GM18499 (cell line): ENCODE measurements around the gene ENOX1.

Experiments
- ATAC-seq: cut with Tn5 transposase; IDR thresholded peaks from one replicate; pipeline ENCODE4 v1.9.1; 2021; ENCODE audit warnings: moderate number of reproducible peaks; ENCODE audit not compliant: insufficient read depth, unreplicated experiment

The ENOX1 gene

GRCh38 chr13:43629691-43630480, 156.9 kb downstream of the ENOX1 start:
- no peak for ATAC-seq

DNA sequence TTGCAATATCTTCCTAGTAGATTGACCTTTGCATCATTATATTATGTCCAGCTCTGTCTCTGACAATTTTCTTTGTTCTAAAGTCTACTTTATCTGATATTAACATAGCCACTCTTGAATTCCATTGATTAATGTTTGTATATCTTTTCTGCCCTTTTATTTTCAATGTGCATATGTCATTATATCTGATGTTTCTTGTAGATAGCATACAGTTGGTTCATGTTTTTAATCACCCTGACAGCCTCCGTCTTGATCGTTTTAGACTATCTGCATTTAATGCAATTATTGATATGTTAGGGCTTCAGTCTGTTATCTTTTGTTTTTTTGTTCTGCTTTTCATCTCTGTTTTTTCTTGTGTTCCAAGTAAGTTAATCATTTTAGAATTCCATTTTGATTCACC, 159.8 kb downstream of the ENOX1 start:
- no peak for ATAC-seq

GRCh38 chr13:43614063-43614462, 172.7 kb downstream of the ENOX1 start:
- no peak for ATAC-seq

DNA sequence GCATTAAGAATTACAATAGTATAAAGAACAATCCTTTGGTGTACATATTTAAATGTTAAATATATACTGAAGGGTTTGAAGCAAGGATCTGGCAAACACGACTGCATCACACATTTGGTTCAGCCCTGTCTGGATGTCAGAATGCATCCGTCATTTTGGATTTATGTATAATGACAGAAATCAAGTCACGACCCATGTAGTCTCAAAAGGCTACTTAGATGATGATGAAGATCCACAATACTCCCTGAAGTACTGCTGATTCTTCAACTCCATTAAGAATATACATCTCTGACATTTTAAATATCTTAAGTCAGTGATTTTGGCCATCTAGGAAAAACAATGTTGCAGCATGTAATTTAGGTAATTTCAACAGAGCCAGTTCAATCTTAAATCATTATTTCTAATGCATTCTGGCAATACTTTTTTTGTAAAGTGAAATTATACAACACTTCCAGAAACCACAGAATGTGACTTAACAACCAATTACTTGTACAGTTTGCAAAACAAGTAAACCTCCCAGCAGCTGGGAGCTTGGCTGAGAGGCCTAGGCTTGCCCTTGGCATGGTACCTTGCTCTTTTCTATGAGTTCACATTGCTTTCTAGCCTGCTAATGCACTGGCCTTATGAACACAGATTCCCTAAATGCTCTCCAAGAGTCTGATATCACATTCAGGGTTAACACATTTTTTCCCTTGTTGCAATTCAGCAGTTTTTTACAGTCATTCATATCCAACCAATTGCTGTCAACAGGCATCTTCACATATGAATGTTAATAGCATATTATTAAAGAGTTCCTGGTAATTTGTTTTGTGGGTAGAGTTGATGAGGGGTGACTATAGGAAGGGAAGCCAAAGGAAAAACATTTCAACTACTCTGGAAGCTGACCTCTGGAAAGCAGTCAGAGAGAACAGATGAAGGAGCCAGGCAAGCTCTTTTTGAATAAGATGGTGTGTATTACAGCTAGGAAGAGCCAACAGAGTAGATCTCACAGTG, 175.2 kb downstream of the ENOX1 start:
- ATAC-seq, result no peak

- ATAC-seq, result no peak
These were observed 178.2 kb downstream of the ENOX1 start for GRCh38 chr13:43608400-43609137.

- no peak for ATAC-seq
These were observed 189.2 kb downstream of the ENOX1 start for GRCh38 chr13:43597599-43597945.

DNA sequence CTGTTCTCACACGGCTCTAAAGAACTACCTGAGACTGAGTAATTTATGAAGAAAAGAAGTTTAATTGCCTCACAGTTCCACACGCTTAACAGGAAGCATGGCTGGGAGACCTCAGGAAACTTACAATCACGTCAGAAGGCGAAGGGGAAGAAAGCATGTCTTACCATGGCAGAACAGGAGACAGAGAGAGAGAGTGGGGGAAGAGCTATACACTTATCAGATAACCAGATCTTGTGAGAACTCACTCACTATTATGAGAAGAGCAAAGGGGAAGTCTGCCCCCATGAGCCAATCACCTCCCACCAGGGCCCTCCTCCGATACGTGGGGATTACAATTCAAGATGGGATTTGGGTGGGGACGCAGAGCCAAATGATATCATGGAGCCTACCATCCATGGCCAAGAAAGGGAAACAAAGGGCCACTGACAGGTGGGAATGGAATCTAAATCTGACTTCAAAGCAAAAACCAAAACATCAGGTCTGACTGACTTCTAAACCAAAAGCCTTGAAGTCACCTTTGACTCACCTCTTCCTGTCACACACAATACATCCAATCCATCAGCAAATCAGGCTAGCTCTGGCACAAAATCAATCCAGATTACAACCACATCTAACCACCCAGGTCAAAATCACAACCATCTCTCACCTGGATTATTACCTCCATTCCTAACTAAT, 189.7 kb downstream of the ENOX1 start:
- ATAC-seq, result no peak

DNA sequence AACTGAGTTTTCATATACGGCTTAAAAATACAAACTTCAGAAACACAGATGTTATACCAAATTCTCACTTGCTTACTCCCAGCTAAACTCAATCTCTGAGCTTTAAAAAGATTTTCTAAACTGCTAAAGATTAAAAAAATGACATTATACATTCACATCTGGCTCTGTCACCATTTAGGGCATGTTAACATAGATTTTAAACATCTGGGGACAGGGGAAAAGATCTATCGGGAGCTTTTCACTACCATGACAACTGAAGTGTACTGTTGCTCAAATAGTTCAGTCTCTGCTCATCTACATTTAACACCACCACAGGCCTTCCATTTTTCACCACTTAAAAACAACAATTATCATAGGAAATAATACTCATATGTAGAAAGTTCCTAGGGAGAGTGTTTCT, 190.8 kb downstream of the ENOX1 start:
- ATAC-seq, result no peak

DNA sequence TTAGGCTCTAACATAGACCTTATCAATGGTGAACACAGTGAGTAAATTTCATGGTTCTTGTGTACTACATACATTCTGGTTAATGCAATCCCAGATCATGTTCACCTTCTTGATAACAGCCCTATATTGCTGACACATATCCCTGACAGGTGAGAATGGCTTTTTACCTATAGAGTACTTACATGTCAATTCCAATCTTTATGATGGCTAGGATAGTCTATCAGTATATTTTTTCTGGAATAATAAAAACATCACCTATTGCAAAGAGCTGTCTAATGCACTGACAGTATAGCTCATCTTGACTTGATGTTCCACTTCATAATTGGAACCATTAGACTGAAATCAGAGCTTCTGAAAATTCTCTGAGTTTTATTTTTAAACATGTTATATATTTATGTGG, 199.4 kb downstream of the ENOX1 start:
- no peak for ATAC-seq

- no peak for ATAC-seq
These were observed 202.0 kb downstream of the ENOX1 start for GRCh38 chr13:43584751-43585150.

DNA sequence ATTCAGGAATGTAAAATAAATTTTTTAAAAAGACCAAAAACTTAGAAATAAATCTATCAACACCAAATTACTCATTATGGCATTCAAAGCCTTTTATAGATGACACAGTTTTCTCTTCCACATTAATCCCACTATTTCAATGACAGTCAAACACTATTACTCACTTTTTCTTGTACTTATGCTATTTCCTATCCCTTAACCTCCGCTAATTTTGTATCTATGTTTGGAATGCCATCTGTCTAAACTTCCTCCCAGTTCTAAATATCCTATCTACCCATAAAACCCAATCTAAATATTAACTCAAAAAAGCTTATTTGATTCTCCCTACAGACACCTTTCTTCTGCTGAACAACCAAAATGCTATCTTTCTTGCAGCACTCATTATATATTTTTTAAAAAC, 203.5 kb downstream of the ENOX1 start:
- ATAC-seq, result no peak

DNA sequence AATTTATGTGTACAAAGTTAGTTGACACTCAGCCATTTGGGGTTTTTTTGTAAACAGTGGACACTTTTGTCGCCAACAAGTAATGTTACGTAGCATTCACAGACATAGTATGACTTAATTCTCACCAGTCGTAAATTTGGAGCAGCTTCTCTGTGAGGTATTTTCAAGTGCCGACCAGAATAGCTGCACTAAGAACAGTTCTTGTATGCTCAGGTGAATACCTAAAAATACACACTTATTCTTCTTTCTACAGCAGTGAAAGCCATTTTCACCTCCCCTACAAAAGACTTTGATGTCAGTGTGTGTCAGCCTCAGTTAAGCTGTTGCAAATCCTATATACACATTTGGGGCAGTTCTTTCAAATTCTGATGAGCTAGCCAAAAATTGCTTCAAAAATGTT, 206.5 kb downstream of the ENOX1 start:
- no peak for ATAC-seq

DNA sequence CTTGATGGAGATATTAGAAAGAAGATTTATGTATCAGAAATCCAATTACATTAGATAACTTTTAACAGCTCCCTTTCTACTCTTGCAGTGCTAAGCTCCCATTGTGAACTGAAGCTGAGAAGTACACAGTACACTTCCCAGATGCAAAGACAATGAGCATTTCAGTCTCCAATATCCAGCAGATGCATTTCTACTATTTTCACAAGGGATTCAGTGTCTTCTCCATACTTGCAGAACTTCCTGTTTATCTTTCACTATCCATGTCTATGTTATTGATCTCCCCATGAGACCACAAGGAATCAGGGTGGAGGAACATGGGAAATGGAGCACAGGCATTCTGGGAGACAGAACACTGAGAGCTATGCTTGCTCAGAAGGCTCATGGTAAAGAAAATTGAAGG, 207.5 kb downstream of the ENOX1 start:
- ATAC-seq, result no peak

DNA sequence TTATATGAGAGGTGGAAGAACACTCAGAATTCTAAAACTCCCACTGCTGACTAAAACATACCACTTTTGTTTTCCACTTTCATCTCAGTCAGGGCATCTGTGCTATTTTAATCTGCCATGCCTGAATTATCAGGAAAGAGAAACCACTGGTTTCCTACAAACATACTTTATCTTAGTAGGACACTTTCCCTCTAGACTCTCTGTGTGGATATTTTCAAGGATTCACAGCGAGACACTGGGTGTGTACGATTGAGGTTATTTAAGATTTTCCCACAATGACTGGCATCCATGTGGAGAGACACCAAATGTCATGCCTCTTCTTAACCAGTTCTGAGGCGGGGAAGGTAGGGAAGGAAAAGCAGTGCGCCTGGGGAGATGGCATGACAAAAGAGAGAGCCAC, 212.2 kb downstream of the ENOX1 start:
- no peak for ATAC-seq

DNA sequence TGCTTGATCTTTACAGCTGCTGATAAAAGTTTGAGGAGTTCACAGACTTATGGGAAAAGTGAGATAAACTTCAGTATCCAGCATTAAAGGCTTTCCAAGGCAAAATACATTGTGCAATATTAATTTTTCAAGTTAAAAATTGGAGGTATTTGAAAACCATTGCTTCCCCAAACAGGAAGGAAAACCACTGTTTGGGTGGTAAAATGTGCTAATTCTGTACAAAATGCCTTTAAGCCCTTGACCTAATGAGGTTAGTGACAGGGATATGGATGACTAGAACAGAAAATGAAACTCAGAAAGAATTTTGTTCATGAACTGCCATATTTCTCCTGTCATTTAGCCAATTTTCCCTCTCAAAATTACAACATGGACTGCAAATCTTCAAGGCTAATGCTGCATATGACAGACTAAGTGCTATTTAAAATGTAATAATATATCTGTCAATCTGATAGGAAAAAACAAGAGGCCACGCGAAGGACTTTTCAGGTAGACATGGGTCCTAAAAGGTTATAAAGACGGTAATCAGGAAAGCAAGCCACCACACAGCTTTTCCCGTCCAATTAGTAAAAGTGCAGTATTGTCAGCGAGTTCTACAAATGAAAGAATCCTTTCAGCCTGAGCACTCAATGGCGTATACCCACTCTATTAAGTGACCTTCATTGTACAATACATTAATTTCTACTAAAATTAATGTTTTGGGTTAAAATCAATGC, 212.8 kb downstream of the ENOX1 start:
- no peak for ATAC-seq

DNA sequence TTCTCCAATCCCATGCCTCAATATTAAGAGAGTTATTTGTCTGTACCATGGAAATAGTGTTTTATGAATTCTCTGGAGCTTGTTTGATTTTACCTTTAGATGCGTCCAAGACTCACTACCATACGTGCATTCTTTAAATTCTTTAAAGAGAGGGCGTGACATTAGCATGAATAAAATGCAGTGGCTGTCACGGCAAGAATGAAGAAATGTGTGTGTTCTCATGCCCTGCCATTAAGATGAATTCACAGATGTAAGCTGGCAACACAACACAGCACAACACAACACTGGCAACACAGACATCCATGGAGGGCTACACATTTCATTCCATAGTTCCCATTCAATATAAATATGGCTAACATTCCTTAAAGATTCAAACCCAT, 213.4 kb downstream of the ENOX1 start:
- no peak for ATAC-seq

DNA sequence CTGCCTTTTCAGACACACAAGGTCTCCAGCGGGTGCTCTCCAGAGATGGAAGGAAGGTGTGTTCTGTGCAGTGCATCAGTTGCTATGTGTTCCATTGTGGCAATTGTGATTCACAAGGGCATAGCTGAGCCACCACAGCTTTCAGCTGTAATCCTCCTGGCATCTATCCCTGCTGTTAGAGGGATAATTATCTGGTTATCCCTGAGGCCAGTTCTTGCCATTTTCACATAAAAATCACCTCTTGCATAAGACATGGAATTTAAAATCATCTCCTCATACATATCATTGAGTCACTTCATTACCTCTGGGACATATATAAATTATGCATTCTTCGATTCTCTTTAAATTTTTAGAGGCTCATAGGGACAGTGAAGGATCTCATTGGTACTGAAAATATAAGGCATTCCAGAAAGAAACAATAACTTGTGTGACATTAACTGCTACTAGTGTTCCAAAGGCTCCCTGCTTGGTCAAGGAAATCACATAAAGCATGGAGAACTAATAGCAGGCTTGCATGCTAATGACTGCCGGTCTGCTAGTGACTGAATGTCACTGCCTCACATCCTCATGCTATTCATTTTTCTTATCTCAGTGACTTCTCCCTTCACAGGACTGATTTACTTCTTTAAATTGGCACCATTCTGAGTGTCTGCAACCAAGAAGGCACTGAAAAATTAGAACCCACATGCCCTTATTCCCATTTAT, 214.0 kb downstream of the ENOX1 start:
- no peak for ATAC-seq

GRCh38 chr13:43569658-43570057, 217.1 kb downstream of the ENOX1 start:
- ATAC-seq, result no peak

DNA sequence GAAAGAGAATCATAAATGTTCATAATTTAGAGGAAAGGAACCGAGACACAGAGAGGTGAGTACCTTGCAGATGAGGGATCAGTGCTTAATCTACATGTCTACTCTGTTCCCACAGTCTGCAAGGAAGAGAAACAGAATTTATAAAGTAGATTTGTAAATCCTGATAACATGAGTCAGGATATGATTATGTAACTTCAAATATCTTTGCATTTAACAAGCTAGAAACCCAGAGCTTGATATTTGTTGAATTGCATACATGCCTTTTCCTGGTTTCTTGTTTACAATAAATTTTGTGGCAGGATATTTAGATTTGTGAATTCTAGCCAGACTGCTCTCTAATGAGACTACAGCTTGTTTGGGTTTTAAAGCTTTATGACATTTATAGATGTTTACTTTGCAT, 219.2 kb downstream of the ENOX1 start:
- ATAC-seq, result no peak
